Coronary artery (tissue), 2 donors: ENCODE data around the gene TMEM175.
A peak's percentile ranks its signal among the peaks of the same experiment; 100 is the strongest.

Source experiments
- DNase-seq: peaks from one replicate; pipeline ENCODE4 v3.0.0-alpha.2; 2017; ENCODE audit warnings: low spot score
- H3K27ac ChIP-seq, 2 donors: fragments of 200-600 bp; sonication (generic); one replicate each; pipeline ENCODE4 v1.5.1; 2016 to 2019
- H3K4me3 ChIP-seq: fragments of 200-600 bp; sonication (generic); 2 replicates; pipeline ENCODE4 v1.5.1; 2016; ENCODE audit warnings: mild to moderate bottlenecking, moderate library complexity
- CTCF ChIP-seq: fragments of 200-600 bp; sonication (generic); IDR thresholded peaks from one replicate; pipeline ENCODE4 v1.5.1; 2019; ENCODE audit warnings: antibody characterized with exemption

Gene TMEM175

GRCh38 chr4:947491-947971 is 15.3 kb downstream of the TMEM175 start:
- TF ChIP-seq CTCF: no peak
- no peak for DNase-seq
- H3K27ac ChIP-seq: no peak overlapping the region
- H3K4me3 ChIP-seq: no peak overlapping the region

GRCh38 chr4:948101-948935 is 16.1 kb downstream of the TMEM175 start:
- Histone ChIP-seq H3K4me3 (no peak overlapping the region), H3K27ac (no peak overlapping the region)
- TF ChIP-seq CTCF: no peak
- no peak for DNase-seq

- no peak for TF ChIP-seq CTCF
- Histone ChIP-seq H3K27ac (no peak overlapping the region), H3K4me3 (no peak overlapping the region)
- no peak for DNase-seq
Observed at GRCh38 chr4:948936-949300, 16.7 kb downstream of the TMEM175 start.

GRCh38 chr4:949656-950055 is 17.4 kb downstream of the TMEM175 start:
- Histone ChIP-seq H3K4me3 (no peak overlapping the region), H3K27ac (no peak overlapping the region)
- no peak for DNase-seq
- no peak for TF ChIP-seq CTCF

- DNase-seq: peak; percentile 63
- no peak overlapping the region for H3K4me3 ChIP-seq
- no peak for TF ChIP-seq CTCF
- no peak overlapping the region for H3K27ac ChIP-seq
Observed at GRCh38 chr4:950136-951020, 18.1 kb downstream of the TMEM175 start.

- no peak for TF ChIP-seq CTCF
- Histone ChIP-seq H3K4me3 (no peak overlapping the region), H3K27ac (no peak overlapping the region)
- no peak for DNase-seq
Observed at GRCh38 chr4:951186-951585, 18.9 kb downstream of the TMEM175 start.
